Large intestine (tissue), 3 donors: ENCODE measurements around the gene SH3RF3. TPM values are rescaled to one million over a fixed set of nuclear protein-coding genes. Genes with fewer than 3 reads are reported as not detected.

Source experiments
- DNase-seq, 2 donors: peaks; one replicate each; pipeline versions ENCODE4 v3.0.0 to v3.0.0-alpha.2; 2013
- H3K27ac ChIP-seq: one replicate; pipeline ENCODE4 v1.5.1; 2013; ENCODE audit warnings: low read length
- H3K27me3 ChIP-seq: 2 replicates; pipeline ENCODE4 v1.6.1; 2013; ENCODE audit warnings: low read length; ENCODE audit not compliant: control insufficient read depth, insufficient read depth
- H3K36me3 ChIP-seq: 2 replicates; pipeline ENCODE4 v1.6.1; 2013; ENCODE audit warnings: low read length; ENCODE audit not compliant: control insufficient read depth, insufficient read depth
- H3K4me1 ChIP-seq: one replicate; pipeline ENCODE4 v1.6.1; 2013; ENCODE audit warnings: low read length; ENCODE audit not compliant: control insufficient read depth, insufficient read depth
- H3K4me3 ChIP-seq: one replicate; pipeline ENCODE4 v1.5.1; 2013; ENCODE audit warnings: low read length
- H3K9me3 ChIP-seq: one replicate; pipeline ENCODE4 v1.6.1; 2013; ENCODE audit warnings: mild to moderate bottlenecking, low read depth, low read length, moderate library complexity; ENCODE audit not compliant: control insufficient read depth
- WGBS: methylation state at CpG from one replicate; pipeline ENCODE4 v1.1.5; 2013; ENCODE audit warnings: low lambda C conversion rate; ENCODE audit not compliant: insufficient coverage; 5-methylcytosine and 5-hydroxymethylcytosine counted together
- polyA plus RNA-seq: library from polyadenylated mRNA; unstranded; fragments of 120-200 nt; gene quantifications from one replicate; pipeline ENCODE4 v1.2.1, GENCODE V29; 2013

The SH3RF3 gene
- polyA plus RNA-seq, 1 donor, result 3.0 TPM

DNA sequence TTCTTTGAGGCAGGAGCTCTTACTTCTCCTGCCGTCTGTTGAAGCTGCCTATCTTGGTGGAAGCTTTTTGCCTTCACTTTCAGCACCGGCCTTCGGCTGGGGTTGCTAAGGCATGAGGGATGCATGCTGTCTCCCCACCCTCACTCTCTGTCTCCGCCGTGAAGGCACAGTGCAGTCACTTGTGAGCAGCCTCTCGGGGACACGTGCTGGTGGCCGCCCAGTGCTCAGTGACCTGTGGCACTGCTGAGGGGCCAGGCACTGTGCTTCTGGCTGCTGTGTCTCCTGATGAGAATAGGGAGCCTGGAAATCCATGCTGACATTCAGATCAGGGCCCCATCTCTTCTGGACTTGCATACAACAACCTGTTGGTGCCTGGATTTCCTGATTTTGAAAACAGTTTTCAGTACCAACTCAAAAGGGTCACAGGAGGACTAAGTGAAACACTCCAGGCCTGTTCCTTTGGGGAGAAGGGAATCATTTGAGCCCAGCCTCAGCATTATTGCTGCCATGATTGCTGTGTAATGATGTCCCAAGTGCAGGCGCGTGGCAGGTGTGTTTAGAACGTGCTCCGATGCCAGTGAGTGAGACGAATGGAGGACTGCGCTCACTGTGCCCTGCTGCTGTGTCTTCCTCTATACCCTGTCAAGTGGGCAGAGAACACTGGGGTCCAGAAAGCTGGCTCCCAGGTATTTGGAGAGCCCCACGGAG, 266.6 kb downstream of the SH3RF3 start:
- peaks cover 4% of the 10 kb centered on the region for H3K27me3 ChIP-seq
- no peak for DNase-seq
- no peaks in the 10 kb centered on the region for H3K9me3 ChIP-seq
- no peak overlapping the region for H3K27ac ChIP-seq
- no peaks in the 10 kb centered on the region for H3K4me1 ChIP-seq
- WGBS, result no CpG with 5 or more reads among the region's 15 CpGs
- no peaks in the 10 kb centered on the region for H3K36me3 ChIP-seq
- H3K4me3 ChIP-seq, result no peak overlapping the region

- no peak overlapping the region for H3K4me3 ChIP-seq
- H3K4me1 ChIP-seq, result no peaks in the 10 kb centered on the region
- DNase-seq, result no peak
- peaks cover 4% of the 10 kb centered on the region for H3K27me3 ChIP-seq
- H3K9me3 ChIP-seq, result no peaks in the 10 kb centered on the region
- WGBS, result no CpG with 5 or more reads among the region's 15 CpGs
- H3K27ac ChIP-seq, result no peak overlapping the region
- no peaks in the 10 kb centered on the region for H3K36me3 ChIP-seq
Observed at GRCh38 chr2:109396202-109397180, 267.5 kb downstream of the SH3RF3 start.

DNA sequence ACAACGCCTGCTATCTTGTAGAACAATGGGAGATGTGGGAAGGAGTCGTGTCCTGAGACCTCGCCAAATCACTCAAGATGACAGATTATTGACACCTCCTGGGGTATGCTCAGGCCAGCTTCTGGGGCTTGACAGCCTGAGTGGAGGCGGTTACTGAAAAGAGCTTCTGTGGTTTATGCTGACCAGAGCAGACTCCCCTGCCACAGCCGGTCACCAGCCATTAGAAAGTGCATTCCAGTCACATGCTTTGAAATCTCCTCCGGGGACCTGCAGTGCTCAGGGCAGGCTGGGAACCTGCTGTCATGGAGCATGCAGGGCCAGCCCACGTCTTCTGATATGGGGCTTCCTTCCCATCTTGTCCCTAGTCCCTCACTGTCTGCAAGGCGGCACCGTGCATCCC, 268.9 kb downstream of the SH3RF3 start:
- Histone ChIP-seq H3K9me3 (no peaks in the 10 kb centered on the region), H3K27me3 (peaks cover 4% of the 10 kb centered on the region), H3K4me3 (no peak overlapping the region), H3K27ac (no peak overlapping the region), H3K36me3 (no peaks in the 10 kb centered on the region), H3K4me1 (no peaks in the 10 kb centered on the region)
- WGBS, result no CpG with 5 or more reads among the region's 9 CpGs
- no peak for DNase-seq

GRCh38 chr2:109398366-109399015, 269.5 kb downstream of the SH3RF3 start:
- Histone ChIP-seq H3K27me3 (peaks cover 4% of the 10 kb centered on the region), H3K27ac (no peak overlapping the region), H3K4me3 (no peak overlapping the region), H3K4me1 (no peaks in the 10 kb centered on the region), H3K36me3 (no peaks in the 10 kb centered on the region), H3K9me3 (no peaks in the 10 kb centered on the region)
- no peak for DNase-seq
- no CpG with 5 or more reads among the region's 22 CpGs for WGBS

- no peak for DNase-seq
- no peak overlapping the region for H3K27ac ChIP-seq
- no peaks in the 10 kb centered on the region for H3K9me3 ChIP-seq
- no peak overlapping the region for H3K4me3 ChIP-seq
- H3K4me1 ChIP-seq, result no peaks in the 10 kb centered on the region
- WGBS, result no CpG with 5 or more reads among the region's 6 CpGs
- no peaks in the 10 kb centered on the region for H3K36me3 ChIP-seq
- peaks cover 4% of the 10 kb centered on the region for H3K27me3 ChIP-seq
Observed at GRCh38 chr2:109399066-109399465, 270.1 kb downstream of the SH3RF3 start.

DNA sequence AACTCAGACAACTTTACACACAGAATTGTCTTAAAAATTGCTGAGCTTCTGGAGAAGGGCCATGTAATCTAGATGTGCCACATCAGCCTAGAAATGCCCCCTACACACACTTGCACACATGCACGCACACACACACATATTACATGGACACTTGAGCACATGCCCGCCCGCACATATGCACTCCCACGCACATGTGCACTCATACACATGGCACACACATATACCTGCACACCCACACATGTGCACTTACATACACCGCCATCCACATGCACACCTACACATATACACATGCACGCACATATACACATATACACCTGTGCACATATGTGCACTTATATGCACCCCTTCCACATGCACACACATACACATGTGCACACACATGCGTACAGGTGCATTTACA, 271.1 kb downstream of the SH3RF3 start:
- Histone ChIP-seq H3K9me3 (no peaks in the 10 kb centered on the region), H3K27ac (no peak overlapping the region), H3K4me3 (no peak overlapping the region), H3K27me3 (peaks cover 4% of the 10 kb centered on the region), H3K36me3 (no peaks in the 10 kb centered on the region), H3K4me1 (no peaks in the 10 kb centered on the region)
- WGBS, result no CpG with 5 or more reads among the region's 7 CpGs
- DNase-seq, result no peak

DNA sequence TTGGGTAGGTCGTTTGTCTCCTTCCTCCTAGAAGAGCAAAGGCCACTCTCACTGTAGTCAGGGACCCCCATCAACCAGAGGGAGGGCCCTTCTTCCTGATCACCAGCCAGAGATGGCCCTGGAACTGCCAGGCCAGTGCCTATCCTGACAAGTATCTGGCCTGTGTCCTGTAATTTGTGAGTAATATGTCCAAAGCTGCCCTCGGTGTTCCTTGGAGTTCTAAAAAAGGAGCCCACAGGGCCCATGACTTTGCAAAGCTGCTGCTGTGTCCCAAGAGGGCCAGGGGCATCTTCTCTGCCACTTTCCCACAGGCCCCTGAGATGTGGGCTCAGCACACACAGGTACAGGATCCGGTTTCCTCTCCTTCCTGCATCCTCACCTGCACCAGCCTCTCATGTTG, 272.4 kb downstream of the SH3RF3 start:
- no peak for DNase-seq
- Histone ChIP-seq H3K4me1 (no peaks in the 10 kb centered on the region), H3K36me3 (no peaks in the 10 kb centered on the region), H3K27ac (no peak overlapping the region), H3K4me3 (no peak overlapping the region), H3K9me3 (no peaks in the 10 kb centered on the region), H3K27me3 (peaks cover 4% of the 10 kb centered on the region)
- no CpG with 5 or more reads among the region's 3 CpGs for WGBS

- WGBS, result no CpG with 5 or more reads among the region's 8 CpGs
- Histone ChIP-seq H3K4me3 (no peak overlapping the region), H3K4me1 (no peaks in the 10 kb centered on the region), H3K27ac (no peak overlapping the region), H3K9me3 (no peaks in the 10 kb centered on the region), H3K27me3 (peaks cover 4% of the 10 kb centered on the region), H3K36me3 (no peaks in the 10 kb centered on the region)
- no peak for DNase-seq
Observed at GRCh38 chr2:109402180-109402579, 273.2 kb downstream of the SH3RF3 start.

DNA sequence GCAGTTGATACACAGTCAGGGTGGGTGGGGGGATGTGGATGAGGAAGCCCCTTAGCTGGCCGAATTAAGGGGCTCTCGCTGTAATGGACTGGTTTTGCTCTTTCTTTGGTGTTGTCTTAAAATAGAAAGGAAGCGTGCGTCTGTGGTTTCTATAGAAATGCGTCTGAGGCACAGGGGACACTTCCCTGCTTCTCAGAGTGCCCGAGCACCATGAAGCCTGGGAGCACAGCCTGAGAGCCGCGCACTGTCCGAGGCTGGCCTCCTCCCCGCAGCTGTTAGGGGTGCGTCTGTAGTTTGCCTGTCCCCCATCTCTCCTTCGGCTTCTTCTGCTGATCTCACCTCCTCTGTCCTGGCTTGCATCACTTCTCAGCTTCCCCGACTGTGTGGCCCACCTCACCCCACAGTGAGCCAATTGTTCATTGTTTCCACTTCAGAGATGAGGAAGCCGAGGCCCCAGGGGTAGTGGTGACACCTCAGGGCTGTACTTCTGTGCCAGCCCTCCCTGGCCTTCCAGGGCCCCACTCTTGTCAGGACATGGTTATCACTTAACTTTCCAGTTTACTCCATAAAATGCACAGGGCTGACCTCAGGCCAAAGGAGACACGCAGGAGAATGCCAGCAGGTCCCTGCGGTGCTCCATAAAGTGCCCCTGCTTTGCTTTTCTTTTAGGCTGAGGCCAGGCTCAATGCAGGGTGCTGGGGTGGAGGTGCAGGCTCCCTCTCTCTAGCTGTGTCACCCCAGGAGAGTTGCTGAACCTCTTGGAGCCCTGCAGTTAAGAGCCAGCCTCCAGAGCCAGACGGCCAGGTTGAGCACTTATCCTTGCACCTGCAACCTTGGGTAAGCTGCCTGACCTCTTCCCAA, 274.2 kb downstream of the SH3RF3 start:
- H3K27ac ChIP-seq, result no peak overlapping the region
- H3K4me3 ChIP-seq, result no peak overlapping the region
- no CpG with 5 or more reads among the region's 17 CpGs for WGBS
- no peaks in the 10 kb centered on the region for H3K4me1 ChIP-seq
- H3K36me3 ChIP-seq, result no peaks in the 10 kb centered on the region
- no peaks in the 10 kb centered on the region for H3K9me3 ChIP-seq
- peaks cover 4% of the 10 kb centered on the region for H3K27me3 ChIP-seq
- no peak for DNase-seq

DNA sequence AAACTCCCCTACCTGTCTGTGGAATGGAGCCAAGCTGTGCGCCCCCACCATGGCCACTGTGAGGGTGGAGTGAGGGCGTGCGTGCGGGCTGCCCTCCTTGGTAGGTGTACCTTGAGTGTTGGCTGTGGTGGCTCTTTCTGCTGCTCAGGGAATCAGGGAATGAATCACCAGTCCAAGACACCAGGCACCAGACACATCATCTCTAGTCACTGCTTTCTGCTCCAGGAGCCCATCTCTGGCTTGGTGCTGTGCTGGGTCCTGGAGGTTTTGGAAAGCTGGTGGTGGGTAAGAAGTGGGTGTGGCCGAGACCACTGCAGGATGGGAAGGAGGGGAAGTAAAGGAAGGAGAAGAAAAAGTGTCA, 274.8 kb downstream of the SH3RF3 start:
- no peaks in the 10 kb centered on the region for H3K9me3 ChIP-seq
- no peak overlapping the region for H3K27ac ChIP-seq

More for the DNA sequence above, 274.8 kb downstream of the SH3RF3 start:
- WGBS, result no CpG with 5 or more reads among the region's 5 CpGs
- H3K36me3 ChIP-seq, result no peaks in the 10 kb centered on the region
- DNase-seq, result no peak
- H3K4me3 ChIP-seq, result no peak overlapping the region
- peaks cover 1% of the 10 kb centered on the region for H3K27me3 ChIP-seq
- H3K4me1 ChIP-seq, result no peaks in the 10 kb centered on the region
